OCI-LY1 (cell line): ENCODE data around the gene TBX1.

ENCODE experiments used
- H2AFZ ChIP-seq: fragments of 200-600 bp; sonication (generic), shearing (Covaris generic); 2 replicates; pipeline ENCODE4 v1.6.0; 2014; ENCODE audit warnings: antibody characterized with exemption, mild to moderate bottlenecking, low read length
- H3F3A ChIP-seq: fragments of 200-600 bp; sonication (generic), shearing (Covaris generic); 2 replicates; pipeline ENCODE4 v1.6.0; 2014; ENCODE audit warnings: mild to moderate bottlenecking, antibody characterized with exemption, low read length, moderate library complexity; ENCODE audit not compliant: insufficient read depth
- H3K27ac ChIP-seq: fragments of 200-600 bp; sonication (generic); 2 replicates; pipeline ENCODE4 v1.5.1; 2014; ENCODE audit warnings: low read length, mixed run types, mild to moderate bottlenecking, low read depth; ENCODE audit not compliant: poor library complexity, severe bottlenecking
- H3K27me3 ChIP-seq: fragments of 200-600 bp; sonication (generic); 2 replicates; pipeline ENCODE4 v1.6.0; 2014; ENCODE audit warnings: antibody characterized with exemption, mild to moderate bottlenecking, low read length, moderate library complexity; ENCODE audit not compliant: insufficient read depth
- H3K36me3 ChIP-seq: fragments of 200-600 bp; sonication (generic); 2 replicates; pipeline ENCODE4 v1.6.1; 2014; ENCODE audit warnings: mild to moderate bottlenecking, antibody characterized with exemption, low read length, moderate library complexity, mixed read lengths; ENCODE audit not compliant: insufficient read depth
- H3K4me1 ChIP-seq: fragments of 200-600 bp; sonication (generic); 2 replicates; pipeline ENCODE4 v1.5.1; 2014; ENCODE audit warnings: mild to moderate bottlenecking, low read length, moderate library complexity; ENCODE audit not compliant: insufficient read depth, severe bottlenecking
- H3K4me2 ChIP-seq: fragments of 200-600 bp; sonication (generic), shearing (Covaris generic); 2 replicates; pipeline ENCODE4 v1.6.1; 2014; ENCODE audit warnings: low read length
- H3K4me3 ChIP-seq: fragments of 200-600 bp; sonication (generic); 2 replicates; pipeline ENCODE4 v1.5.1; 2014; ENCODE audit warnings: low read length, low read depth, mild to moderate bottlenecking, mixed read lengths; ENCODE audit not compliant: poor library complexity, severe bottlenecking
- H3K79me2 ChIP-seq: fragments of 200-600 bp; shearing (Covaris generic); 2 replicates; pipeline ENCODE4 v1.6.1; 2016; ENCODE audit warnings: mixed run types, low read length, mixed read lengths; ENCODE audit not compliant: insufficient read depth
- H3K9ac ChIP-seq: fragments of 200-600 bp; sonication (generic), shearing (Covaris generic); 2 replicates; pipeline ENCODE4 v1.6.1; 2014; ENCODE audit warnings: mild to moderate bottlenecking, low read length, mixed read lengths
- H3K9me2 ChIP-seq: fragments of 200-600 bp; sonication (generic), shearing (Covaris generic); 2 replicates; pipeline ENCODE4 v1.6.1; 2014; ENCODE audit warnings: low read depth, mild to moderate bottlenecking, low read length, mixed read lengths
- H3K9me3 ChIP-seq: fragments of 200-600 bp; shearing (Covaris generic); 2 replicates; pipeline ENCODE4 v1.6.1; 2014; ENCODE audit warnings: low read length, mixed read lengths
- H4K20me1 ChIP-seq: fragments of 200-600 bp; sonication (generic), shearing (Covaris generic); 2 replicates; pipeline ENCODE4 v1.6.0; 2016; ENCODE audit warnings: mild to moderate bottlenecking, low read length; ENCODE audit not compliant: insufficient read depth
- EZH2 ChIP-seq: fragments of 200-600 bp; sonication (generic), shearing (Covaris generic); IDR thresholded peaks from 2 replicates; pipeline ENCODE4 v1.8.0; 2017; ENCODE audit warnings: borderline replicate concordance, mixed run types, mild to moderate bottlenecking, antibody characterized with exemption, low read length, moderate library complexity, mixed read lengths
- TF ChIP-seq, protein P1 (sequence below): fragments of 200-600 bp; sonication (generic), shearing (Covaris generic); IDR thresholded peaks from 2 replicates; pipeline ENCODE4 v1.5.1; 2017; ENCODE audit warnings: mild to moderate bottlenecking, antibody characterized with exemption, low read length, moderate library complexity, mixed read lengths

Gene TBX1

DNA sequence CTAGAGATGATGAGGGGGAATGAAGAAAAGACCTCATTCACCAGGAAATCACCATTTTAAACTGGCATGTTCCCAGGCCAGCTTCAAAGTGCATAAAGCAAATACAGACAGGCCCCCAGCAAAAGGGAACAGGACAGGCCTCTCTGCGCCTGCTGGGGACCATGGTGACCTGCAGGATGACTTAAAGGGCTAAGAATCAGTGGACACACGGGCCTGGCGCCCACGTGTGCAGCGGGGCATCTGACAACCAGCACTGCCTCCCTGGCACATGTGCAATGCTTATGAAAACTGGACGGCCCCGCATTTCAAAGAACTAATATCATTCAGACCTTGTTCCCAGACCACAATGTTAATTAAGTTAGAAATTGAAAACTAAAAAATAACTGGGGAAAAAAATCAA, 35.6 kb downstream of the TBX1 start:
- TF ChIP-seq, protein P1, sequence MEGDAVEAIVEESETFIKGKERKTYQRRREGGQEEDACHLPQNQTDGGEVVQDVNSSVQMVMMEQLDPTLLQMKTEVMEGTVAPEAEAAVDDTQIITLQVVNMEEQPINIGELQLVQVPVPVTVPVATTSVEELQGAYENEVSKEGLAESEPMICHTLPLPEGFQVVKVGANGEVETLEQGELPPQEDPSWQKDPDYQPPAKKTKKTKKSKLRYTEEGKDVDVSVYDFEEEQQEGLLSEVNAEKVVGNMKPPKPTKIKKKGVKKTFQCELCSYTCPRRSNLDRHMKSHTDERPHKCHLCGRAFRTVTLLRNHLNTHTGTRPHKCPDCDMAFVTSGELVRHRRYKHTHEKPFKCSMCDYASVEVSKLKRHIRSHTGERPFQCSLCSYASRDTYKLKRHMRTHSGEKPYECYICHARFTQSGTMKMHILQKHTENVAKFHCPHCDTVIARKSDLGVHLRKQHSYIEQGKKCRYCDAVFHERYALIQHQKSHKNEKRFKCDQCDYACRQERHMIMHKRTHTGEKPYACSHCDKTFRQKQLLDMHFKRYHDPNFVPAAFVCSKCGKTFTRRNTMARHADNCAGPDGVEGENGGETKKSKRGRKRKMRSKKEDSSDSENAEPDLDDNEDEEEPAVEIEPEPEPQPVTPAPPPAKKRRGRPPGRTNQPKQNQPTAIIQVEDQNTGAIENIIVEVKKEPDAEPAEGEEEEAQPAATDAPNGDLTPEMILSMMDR = no peak
- Histone ChIP-seq H3K9me3 (0 out of 2 replicates have a peak, but pooled peaks cover 4% of the 10 kb centered on the region), H3K27ac (no peak overlapping the region), H3K79me2 (no peaks in the 10 kb centered on the region), H3K4me1 (no peaks in the 10 kb centered on the region), H3K4me2 (no peak overlapping the region), H3F3A (no peaks in the 10 kb centered on the region), H4K20me1 (no peaks in the 10 kb centered on the region), H3K27me3 (no peaks in the 10 kb centered on the region), H2AFZ (no peak overlapping the region), H3K9ac (no peak overlapping the region), H3K36me3 (no peaks in the 10 kb centered on the region; the same call in 1 of the 2 replicates), H3K4me3 (no peak overlapping the region), H3K9me2 (no peaks in the 10 kb centered on the region)

DNA sequence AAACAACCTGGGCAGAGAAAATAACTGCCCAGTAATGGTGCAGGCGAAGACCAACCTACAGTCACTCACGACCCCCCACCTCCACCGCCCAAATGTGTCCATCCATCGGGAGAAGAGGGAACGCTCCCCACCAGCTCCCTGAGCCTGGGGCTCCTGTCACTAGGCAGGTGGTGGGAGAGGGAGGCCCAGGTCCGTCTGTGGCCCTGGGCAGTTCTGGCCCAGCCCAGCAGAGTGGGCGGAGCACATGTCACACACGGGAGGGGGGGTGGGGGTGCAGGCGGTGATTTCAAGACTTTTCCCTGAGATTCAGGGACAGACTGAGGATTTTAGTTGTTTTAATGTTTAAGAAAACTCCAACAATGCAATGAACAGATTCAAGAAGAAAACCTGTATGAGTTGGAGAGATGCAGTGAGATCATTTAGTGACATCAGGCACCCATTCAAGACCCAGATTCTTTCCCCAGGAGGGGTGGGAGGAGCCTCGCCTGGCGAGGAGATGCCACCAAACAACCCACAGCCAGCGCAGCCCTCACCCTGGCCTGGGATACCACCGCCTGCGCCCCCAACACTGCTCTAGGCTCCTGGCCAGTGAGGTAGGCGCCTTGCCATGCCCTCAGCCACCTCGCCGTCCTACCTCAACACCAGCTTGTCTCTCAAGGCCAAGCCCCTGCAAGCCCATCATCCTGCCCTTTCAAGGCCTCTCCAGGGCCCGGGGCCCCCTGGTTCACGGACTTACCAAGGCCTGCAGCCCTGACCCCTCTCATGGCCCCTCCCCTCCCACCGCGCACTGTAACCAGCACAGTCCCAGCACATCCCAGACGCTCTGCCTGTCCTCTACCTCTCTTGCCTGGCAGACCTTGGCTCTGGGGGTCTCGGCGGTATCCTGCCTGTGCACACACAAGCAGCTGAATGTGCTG, 36.8 kb downstream of the TBX1 start:
- H3K4me1 ChIP-seq = no peaks in the 10 kb centered on the region
- no peaks in the 10 kb centered on the region for H3K79me2 ChIP-seq
- no peaks in the 10 kb centered on the region; the same call in 1 of the 2 replicates for H3K36me3 ChIP-seq
- no peaks in the 10 kb centered on the region for H3K27me3 ChIP-seq
- no peaks in the 10 kb centered on the region for H4K20me1 ChIP-seq
- H3K27ac ChIP-seq = no peak overlapping the region
- no peaks in the 10 kb centered on the region for H3K9me2 ChIP-seq
- no peak for TF ChIP-seq EZH2
- TF ChIP-seq, protein P1 = no peak
- H2AFZ ChIP-seq = no peak overlapping the region
- no peaks in the 10 kb centered on the region for H3F3A ChIP-seq
- H3K4me2 ChIP-seq = no peak overlapping the region
- H3K9ac ChIP-seq = no peak overlapping the region
- no peaks in the 10 kb centered on the region for H3K9me3 ChIP-seq
- no peak overlapping the region for H3K4me3 ChIP-seq

DNA sequence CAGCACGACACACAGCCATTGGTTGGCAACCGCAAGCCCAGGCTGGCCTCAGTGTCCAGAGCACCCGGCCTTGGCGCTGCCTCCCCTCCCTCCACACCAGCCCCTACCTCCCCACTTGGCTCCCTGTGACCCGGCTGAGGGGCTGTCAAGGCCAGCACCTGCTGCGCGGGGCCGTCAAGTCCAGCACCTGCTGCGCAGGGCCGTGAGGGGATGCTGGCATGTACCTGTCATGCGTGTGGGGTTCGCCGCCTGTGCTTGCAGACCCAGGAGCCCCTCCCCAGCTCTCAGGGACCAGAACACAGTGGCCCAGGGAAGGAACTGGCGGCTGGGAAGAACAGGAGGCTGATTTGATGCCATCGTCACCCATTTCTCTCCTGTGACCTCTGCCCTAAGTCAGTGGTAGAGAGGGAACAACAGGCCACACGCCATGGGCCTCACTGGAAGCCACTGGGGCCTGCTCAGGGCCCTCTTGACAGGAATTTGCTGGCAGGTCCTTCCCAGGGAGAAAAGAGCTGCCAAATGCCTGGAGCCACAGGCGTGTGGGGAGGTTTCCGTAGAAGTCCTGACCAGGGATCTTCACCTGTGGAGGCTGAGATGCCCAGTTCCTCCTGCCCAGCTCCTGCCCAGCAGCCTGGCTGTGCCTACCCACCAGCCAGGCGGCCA, 37.6 kb downstream of the TBX1 start:
- Histone ChIP-seq H3K9ac (no peak overlapping the region), H3K27me3 (no peaks in the 10 kb centered on the region), H3K79me2 (no peaks in the 10 kb centered on the region), H3K27ac (no peak overlapping the region), H3K4me2 (no peak overlapping the region), H3K9me3 (no peaks in the 10 kb centered on the region), H3F3A (no peaks in the 10 kb centered on the region), H2AFZ (no peak overlapping the region), H3K4me1 (no peaks in the 10 kb centered on the region), H3K36me3 (no peaks in the 10 kb centered on the region; the same call in 1 of the 2 replicates), H3K9me2 (no peaks in the 10 kb centered on the region), H4K20me1 (no peaks in the 10 kb centered on the region), H3K4me3 (no peak overlapping the region)
- TF ChIP-seq, protein P1 = no peak
- TF ChIP-seq EZH2 = no peak
